Measurements from ENCODE around the gene EPAS1.

EPAS1 gene

GRCh38 chr2:46358713-46359112 lies 61.5 kb downstream of the EPAS1 start:
- Histone ChIP-seq H3K27me3 (ENCODE audit: insufficient read depth, poor library complexity, severe bottlenecking) (no peaks in the 10 kb centered on the region), H3K27ac (replicated peaks) (no peak overlapping the region), H3K4me3 (replicated peaks; ENCODE audit: insufficient read depth, low read length) (no peak overlapping the region)
- no peak for DNase-seq (ENCODE audit: low read depth in 1 of 2, low spot score in 1 of 2)
- TF ChIP-seq POLR2AphosphoS5 (IDR thresholded peaks at IDR 0.05; ENCODE audit: low read depth) (no peak), CTCF (IDR thresholded peaks at IDR 0.05; ENCODE audit: insufficient read depth, low read length) (no peak), SPI1 (IDR thresholded peaks at IDR 0.05; ENCODE audit: borderline replicate concordance, low read depth) (no peak), GABPA (IDR thresholded peaks at IDR 0.05; ENCODE audit: low read depth) (no peak)
- TF ChIP-seq, protein P1, sequence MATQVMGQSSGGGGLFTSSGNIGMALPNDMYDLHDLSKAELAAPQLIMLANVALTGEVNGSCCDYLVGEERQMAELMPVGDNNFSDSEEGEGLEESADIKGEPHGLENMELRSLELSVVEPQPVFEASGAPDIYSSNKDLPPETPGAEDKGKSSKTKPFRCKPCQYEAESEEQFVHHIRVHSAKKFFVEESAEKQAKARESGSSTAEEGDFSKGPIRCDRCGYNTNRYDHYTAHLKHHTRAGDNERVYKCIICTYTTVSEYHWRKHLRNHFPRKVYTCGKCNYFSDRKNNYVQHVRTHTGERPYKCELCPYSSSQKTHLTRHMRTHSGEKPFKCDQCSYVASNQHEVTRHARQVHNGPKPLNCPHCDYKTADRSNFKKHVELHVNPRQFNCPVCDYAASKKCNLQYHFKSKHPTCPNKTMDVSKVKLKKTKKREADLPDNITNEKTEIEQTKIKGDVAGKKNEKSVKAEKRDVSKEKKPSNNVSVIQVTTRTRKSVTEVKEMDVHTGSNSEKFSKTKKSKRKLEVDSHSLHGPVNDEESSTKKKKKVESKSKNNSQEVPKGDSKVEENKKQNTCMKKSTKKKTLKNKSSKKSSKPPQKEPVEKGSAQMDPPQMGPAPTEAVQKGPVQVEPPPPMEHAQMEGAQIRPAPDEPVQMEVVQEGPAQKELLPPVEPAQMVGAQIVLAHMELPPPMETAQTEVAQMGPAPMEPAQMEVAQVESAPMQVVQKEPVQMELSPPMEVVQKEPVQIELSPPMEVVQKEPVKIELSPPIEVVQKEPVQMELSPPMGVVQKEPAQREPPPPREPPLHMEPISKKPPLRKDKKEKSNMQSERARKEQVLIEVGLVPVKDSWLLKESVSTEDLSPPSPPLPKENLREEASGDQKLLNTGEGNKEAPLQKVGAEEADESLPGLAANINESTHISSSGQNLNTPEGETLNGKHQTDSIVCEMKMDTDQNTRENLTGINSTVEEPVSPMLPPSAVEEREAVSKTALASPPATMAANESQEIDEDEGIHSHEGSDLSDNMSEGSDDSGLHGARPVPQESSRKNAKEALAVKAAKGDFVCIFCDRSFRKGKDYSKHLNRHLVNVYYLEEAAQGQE (IDR thresholded peaks at IDR 0.05; ENCODE audit: insufficient replicate concordance, low read depth) = no peak

DNA sequence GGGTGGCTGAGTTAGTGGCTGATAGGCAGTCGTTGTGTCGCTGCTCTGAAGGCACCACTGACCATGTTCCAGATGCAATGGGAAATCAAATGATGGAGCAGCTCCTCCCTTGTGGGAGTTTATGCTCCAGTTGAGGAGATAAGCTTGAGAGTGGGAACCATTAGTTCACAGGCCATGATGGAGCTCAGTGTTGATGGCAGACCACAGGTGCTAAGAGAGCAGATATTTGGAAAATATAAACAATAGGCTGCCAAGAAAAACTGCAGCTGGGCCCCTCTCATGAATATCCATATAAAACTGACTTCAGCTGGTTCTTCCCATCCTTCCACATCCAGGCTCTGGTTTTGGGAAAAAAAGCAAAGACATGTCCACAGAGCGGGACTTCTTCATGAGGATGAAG lies 63.1 kb downstream of the EPAS1 start:
- TF ChIP-seq GABPA (IDR thresholded peaks at IDR 0.05; ENCODE audit: low read depth) (no peak), SPI1 (IDR thresholded peaks at IDR 0.05; ENCODE audit: borderline replicate concordance, low read depth) (no peak), POLR2AphosphoS5 (IDR thresholded peaks at IDR 0.05; ENCODE audit: low read depth) (no peak), CTCF (IDR thresholded peaks at IDR 0.05; ENCODE audit: insufficient read depth, low read length) (no peak)
- TF ChIP-seq, protein P1 (IDR thresholded peaks at IDR 0.05; ENCODE audit: insufficient replicate concordance, low read depth) = no peak
- Histone ChIP-seq H3K27ac (replicated peaks) (no peak overlapping the region), H3K4me3 (replicated peaks; ENCODE audit: insufficient read depth, low read length) (no peak overlapping the region), H3K27me3 (ENCODE audit: insufficient read depth, poor library complexity, severe bottlenecking) (no peaks in the 10 kb centered on the region)
- no peak for DNase-seq (ENCODE audit: low read depth in 1 of 2, low spot score in 1 of 2)

GRCh38 chr2:46361920-46362666 lies 64.9 kb downstream of the EPAS1 start:
- TF ChIP-seq CTCF (IDR thresholded peaks at IDR 0.05; ENCODE audit: insufficient read depth, low read length) (no peak), GABPA (IDR thresholded peaks at IDR 0.05; ENCODE audit: low read depth) (no peak), SPI1 (IDR thresholded peaks at IDR 0.05; ENCODE audit: borderline replicate concordance, low read depth) (no peak), POLR2AphosphoS5 (IDR thresholded peaks at IDR 0.05; ENCODE audit: low read depth) (no peak)
- TF ChIP-seq, protein P1 (IDR thresholded peaks at IDR 0.05; ENCODE audit: insufficient replicate concordance, low read depth) = no peak
- Histone ChIP-seq H3K27ac (replicated peaks) (no peak overlapping the region), H3K4me3 (replicated peaks; ENCODE audit: insufficient read depth, low read length) (no peak overlapping the region), H3K27me3 (ENCODE audit: insufficient read depth, poor library complexity, severe bottlenecking) (no peaks in the 10 kb centered on the region)
- DNase-seq (ENCODE audit: low read depth in 1 of 2, low spot score in 1 of 2) = no peak

Measured in HL-60 (cell line).